ENCODE data around the gene NOC2L.
"Not testable (repeated sequence)": the region's sequence is repeated elsewhere in the genome, so short reads cannot be mapped to it uniquely, and the experiment has no call there.

Gene NOC2L

GRCh38 chr1:907611-908451, 51.2 kb downstream of the NOC2L start:
- in situ Hi-C loops (cut with HindIII; ENCODE audit: low sequenced_read_pairs) = no loop called here

- in situ Hi-C loops (cut with HindIII; ENCODE audit: low sequenced_read_pairs) = no loop called here
These were observed 52.2 kb downstream of the NOC2L start for GRCh38 chr1:906600-907420.

GRCh38 chr1:905811-906599, 53.1 kb downstream of the NOC2L start:
- in situ Hi-C loops (cut with HindIII; ENCODE audit: low sequenced_read_pairs) = no loop called here

- in situ Hi-C loops (cut with HindIII; ENCODE audit: low sequenced_read_pairs) = no loop called here
These were observed 53.8 kb downstream of the NOC2L start for GRCh38 chr1:905071-905749.

GRCh38 chr1:904310-904950, 54.6 kb downstream of the NOC2L start:
- in situ Hi-C loops (cut with HindIII; ENCODE audit: low sequenced_read_pairs) = no loop called here

GRCh38 chr1:903721-904271, 55.3 kb downstream of the NOC2L start:
- in situ Hi-C loops (cut with HindIII; ENCODE audit: low sequenced_read_pairs) = no loop called here

- in situ Hi-C loops (cut with HindIII; ENCODE audit: low sequenced_read_pairs) = no loop called here
These were observed 55.8 kb downstream of the NOC2L start for GRCh38 chr1:903305-903704.

- in situ Hi-C loops (cut with HindIII; ENCODE audit: low sequenced_read_pairs) = no loop called here
These were observed 56.3 kb downstream of the NOC2L start for GRCh38 chr1:902802-903201.

- in situ Hi-C loops (cut with HindIII; ENCODE audit: low sequenced_read_pairs) = no loop called here
These were observed 57.8 kb downstream of the NOC2L start for GRCh38 chr1:901108-901859.

- in situ Hi-C loops (cut with HindIII; ENCODE audit: low sequenced_read_pairs) = no loop called here
These were observed 59.3 kb downstream of the NOC2L start for GRCh38 chr1:899636-900317.

GRCh38 chr1:897951-898350, 61.1 kb downstream of the NOC2L start:
- in situ Hi-C loops (cut with HindIII; ENCODE audit: low sequenced_read_pairs) = not testable (repeated sequence)

GRCh38 chr1:897226-897625, 61.8 kb downstream of the NOC2L start:
- in situ Hi-C loops (cut with HindIII; ENCODE audit: low sequenced_read_pairs) = no loop called here
